Measurements from ENCODE around the gene B3GALT6.
"Not testable (repeated sequence)": the region's sequence is repeated elsewhere in the genome, so short reads cannot be mapped to it uniquely, and the experiment has no call there.

The B3GALT6 gene

GRCh38 chr1:1189111-1189510 lies 42.9 kb upstream of the B3GALT6 start:
- TF ChIP-seq CTCF (conservative IDR thresholded peaks at IDR 0.05; ENCODE audit: control insufficient read depth, insufficient read depth, low read depth, low read length): no peak
- DNase-seq (ENCODE audit: low read depth): no peak
- H3K4me3 ChIP-seq (ENCODE audit: control insufficient read depth, low read depth, low read length): no peak overlapping the region

DNA sequence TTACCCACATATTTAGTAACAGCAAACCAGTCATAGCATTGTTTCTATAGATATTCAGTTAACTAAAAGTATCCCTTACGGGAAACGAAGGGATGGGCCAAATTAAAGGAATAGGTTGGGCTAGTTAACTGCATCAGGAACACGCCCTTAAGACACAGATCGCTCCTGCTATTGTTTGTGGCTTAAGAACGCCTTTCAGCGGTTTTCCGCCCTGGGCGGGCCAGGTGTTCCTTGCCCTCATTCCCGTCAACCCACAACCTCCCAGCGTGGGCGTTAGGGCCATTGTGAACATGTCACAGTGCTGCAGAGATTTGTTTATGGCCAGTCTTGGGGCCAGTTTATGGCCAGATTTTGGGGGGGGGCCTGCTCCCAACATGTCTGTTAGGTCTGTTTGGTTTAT lies 40.3 kb upstream of the B3GALT6 start:
- no peak for DNase-seq (ENCODE audit: low read depth)
- H3K4me3 ChIP-seq (ENCODE audit: control insufficient read depth, low read depth, low read length): no peak overlapping the region
- TF ChIP-seq CTCF (conservative IDR thresholded peaks at IDR 0.05; ENCODE audit: control insufficient read depth, insufficient read depth, low read depth, low read length): no peak

- H3K4me3 ChIP-seq (ENCODE audit: control insufficient read depth, low read depth, low read length): no peak overlapping the region
- no peak for TF ChIP-seq CTCF (conservative IDR thresholded peaks at IDR 0.05; ENCODE audit: control insufficient read depth, insufficient read depth, low read depth, low read length)
- peak; percentile 6 for DNase-seq (ENCODE audit: low read depth)
Measured at GRCh38 chr1:1194723-1195122, 37.3 kb upstream of the B3GALT6 start.

DNA sequence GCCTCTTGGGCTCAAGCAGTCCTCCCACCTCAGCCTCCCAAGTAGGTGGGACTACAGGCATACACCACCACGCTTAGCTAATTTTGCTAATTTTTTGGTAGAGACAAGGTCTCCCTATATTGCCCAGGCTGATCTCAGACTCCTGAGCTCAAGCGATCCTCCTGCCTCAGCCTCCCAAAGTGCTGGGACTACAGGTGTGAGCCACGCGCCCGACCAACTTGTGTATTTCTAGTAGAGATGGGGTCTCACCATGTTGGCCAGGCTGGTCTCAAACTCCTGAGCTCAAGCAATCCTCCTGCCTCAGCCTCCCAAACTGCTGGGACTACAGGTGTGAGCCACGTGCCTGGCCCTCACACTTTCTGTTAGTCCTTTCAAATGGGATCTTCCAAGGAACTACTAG lies 36.3 kb upstream of the B3GALT6 start:
- DNase-seq (ENCODE audit: low read depth); H3K4me3 ChIP-seq (ENCODE audit: control insufficient read depth, low read depth, low read length): not testable (repeated sequence)

- TF ChIP-seq CTCF (conservative IDR thresholded peaks at IDR 0.05; ENCODE audit: control insufficient read depth, insufficient read depth, low read depth, low read length): no peak
- no peak for DNase-seq (ENCODE audit: low read depth)
Measured at GRCh38 chr1:1196431-1197187, 35.4 kb upstream of the B3GALT6 start.

GRCh38 chr1:1197188-1197500 lies 34.9 kb upstream of the B3GALT6 start:
- no peak for TF ChIP-seq CTCF (conservative IDR thresholded peaks at IDR 0.05; ENCODE audit: control insufficient read depth, insufficient read depth, low read depth, low read length)
- no peak overlapping the region for H3K4me3 ChIP-seq (ENCODE audit: control insufficient read depth, low read depth, low read length)
- no peak for DNase-seq (ENCODE audit: low read depth)

More at GRCh38 chr1:1196431-1197187, 35.4 kb upstream of the B3GALT6 start:
- H3K4me3 ChIP-seq (ENCODE audit: control insufficient read depth, low read depth, low read length): no peak overlapping the region

DNA sequence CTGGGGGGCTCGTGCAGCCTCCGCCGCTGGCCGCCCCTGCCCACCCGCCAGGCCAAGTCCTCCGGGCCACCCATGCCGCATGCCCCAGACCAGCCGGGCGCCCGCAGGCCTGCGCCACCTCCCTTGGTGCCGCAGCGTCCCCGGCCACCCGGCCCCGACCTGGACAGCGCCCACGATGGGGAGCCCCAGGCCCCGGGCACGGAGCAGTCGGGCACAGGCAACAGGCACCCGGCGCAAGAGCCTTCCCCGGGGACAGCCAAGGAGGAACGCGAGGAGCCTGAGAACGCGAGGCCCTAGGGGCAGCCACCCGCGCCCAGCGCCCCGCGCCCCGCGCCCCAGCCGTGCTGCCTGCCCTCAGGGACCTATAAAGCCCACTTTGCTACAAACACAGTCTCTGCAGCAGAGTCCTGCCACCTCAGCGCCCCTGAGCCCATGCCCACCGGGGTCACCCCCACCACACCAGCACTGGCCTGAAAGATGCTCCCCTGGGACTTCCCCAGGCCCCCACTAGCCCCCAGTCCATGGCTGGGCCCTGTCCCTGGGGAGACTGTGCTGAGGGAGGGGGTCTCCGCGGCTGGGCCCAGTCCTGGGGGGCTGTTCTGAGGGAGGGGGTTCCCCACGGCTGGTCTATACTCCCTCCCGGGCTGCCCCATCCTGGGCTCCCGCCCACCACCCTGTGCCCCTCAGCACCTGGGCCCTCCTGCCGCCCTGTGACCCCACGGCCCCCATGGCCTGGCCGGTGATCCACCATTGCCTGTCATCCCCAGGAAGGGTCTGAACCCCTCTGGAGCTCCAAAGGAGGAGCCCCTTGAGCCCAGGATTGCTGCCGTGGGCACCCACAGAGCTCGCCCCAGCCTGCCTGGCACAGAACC lies 34.2 kb upstream of the B3GALT6 start:
- DNase-seq (ENCODE audit: low read depth): no peak
- no peak overlapping the region for H3K4me3 ChIP-seq (ENCODE audit: control insufficient read depth, low read depth, low read length)
- no peak for TF ChIP-seq CTCF (conservative IDR thresholded peaks at IDR 0.05; ENCODE audit: control insufficient read depth, insufficient read depth, low read depth, low read length)

All from fibroblast of mammary gland (primary cell).